HepG2 (cell line): ENCODE results near the gene RCOR3.

ENCODE experiments used
- CTCF ChIP-seq: sonication (generic); formaldehyde crosslinking; IDR thresholded peaks from 2 replicates; pipeline ENCODE4 v1.5.0; 2020; ENCODE audit warnings: mild to moderate bottlenecking, missing genetic modification reagents, moderate library complexity
- E2F5 ChIP-seq: sonication (generic); formaldehyde crosslinking; conservative IDR thresholded peaks from 2 replicates; pipeline ENCODE4 v1.4.0; 2020; ENCODE audit warnings: missing genetic modification reagents
- HMGXB4 ChIP-seq, 2 experiments: sonication (generic) in 1 of 2; formaldehyde crosslinking in 1 of 2; IDR thresholded peaks; 2 replicates each; pipeline versions ENCODE4 v1.4.0 to v1.6.1; 2018 to 2020; ENCODE audit warnings: missing genetic modification reagents in 2 of 2, borderline replicate concordance in 1 of 2, low read depth in 1 of 2, mild to moderate bottlenecking in 1 of 2, missing biosample characterization in 1 of 2
- IRF2 ChIP-seq: IDR thresholded peaks from 2 replicates; pipeline ENCODE4 v1.6.1; 2018; ENCODE audit warnings: missing genetic modification reagents, missing compliant biosample characterization
- POLR2A ChIP-seq, 2 experiments: IDR thresholded peaks; 2 replicates each; pipeline ENCODE4 v1.6.1; 2011; ENCODE audit warnings: low read depth in 2 of 2, low read length in 2 of 2, mild to moderate bottlenecking in 1 of 2, moderate library complexity in 1 of 2; ENCODE audit not compliant: insufficient read depth in 1 of 2
- RAD21 ChIP-seq: fragments of 450-650 bp; formaldehyde crosslinking; IDR thresholded peaks from 2 replicates; pipeline ENCODE4 v1.5.0; 2020; ENCODE audit warnings: mild to moderate bottlenecking
- STAT5B ChIP-seq: sonication (generic); formaldehyde crosslinking; IDR thresholded peaks from 2 replicates; pipeline ENCODE4 v1.4.0; 2020; ENCODE audit warnings: missing genetic modification reagents
- ZFP36 ChIP-seq: fragments of 150-350 bp; IDR thresholded peaks from 2 replicates; pipeline ENCODE4 v1.6.1; 2018; ENCODE audit warnings: borderline replicate concordance, low read length, low read depth; ENCODE audit not compliant: partially characterized antibody
- ZNF138 ChIP-seq: sonication (generic); formaldehyde crosslinking; IDR thresholded peaks from 2 replicates; pipeline ENCODE4 v1.5.0; 2020; ENCODE audit warnings: mild to moderate bottlenecking, low read depth, missing genetic modification reagents
- ZNF225 ChIP-seq: sonication (generic); formaldehyde crosslinking; IDR thresholded peaks from 2 replicates; pipeline ENCODE4 v1.4.0; 2020; ENCODE audit warnings: mild to moderate bottlenecking, missing genetic modification reagents
- ZSCAN25 ChIP-seq: sonication (generic); formaldehyde crosslinking; IDR thresholded peaks from 2 replicates; pipeline ENCODE4 v1.8.0; 2022; ENCODE audit warnings: mild to moderate bottlenecking, missing genetic modification reagents

GRCh38 chr1:211229365-211229759 is 29.8 kb upstream of the RCOR3 start:
- TF ChIP-seq CTCF (CRISPR knock-in tag) (no peak), STAT5B (no peak), E2F5 (no peak), POLR2A (IDR thresholded peaks at IDR 0.05; ENCODE audit: insufficient read depth in 1 of 2, low read depth in 2 of 2, low read length in 2 of 2) (no peak), ZFP36 (no peak), RAD21 (CRISPR knock-in tag) (no peak), ZNF225 (CRISPR knock-in tag) (no peak), ZNF138 (CRISPR knock-in tag) (no peak), IRF2 (CRISPR knock-in tag) (no peak), HMGXB4 (CRISPR knock-in tag; IDR thresholded peaks at IDR 0.05; ENCODE audit: borderline replicate concordance in 1 of 2, low read depth in 1 of 2) (no peak), ZSCAN25 (CRISPR knock-in tag) (no peak)
